ENCODE results near the gene GPRC5A.
A peak's percentile ranks its signal among the peaks of the same experiment; 100 is the strongest.

Gene GPRC5A

GRCh38 chr12:12887471-12887870 lies 3.9 kb upstream of the GPRC5A start:
- no peak for DNase-seq

DNA sequence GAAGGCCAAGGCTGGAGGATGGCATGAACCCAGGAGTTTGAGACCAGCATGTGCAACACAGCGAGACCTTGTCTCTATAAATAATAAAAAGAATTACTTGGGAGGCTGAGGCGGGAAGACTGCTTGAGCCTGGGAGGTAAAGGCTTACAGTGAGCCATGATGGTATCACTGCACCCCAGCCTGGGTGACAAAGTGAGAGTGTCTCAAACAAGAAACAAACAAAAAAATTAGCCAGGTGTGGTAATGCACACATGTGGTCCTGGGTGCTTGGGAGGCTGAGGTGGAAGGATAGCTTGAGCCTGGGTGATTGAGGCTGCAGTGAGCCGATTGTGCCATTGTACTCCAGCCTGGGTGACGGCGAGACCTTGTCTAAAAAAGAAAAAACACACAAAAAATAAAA lies 1.7 kb upstream of the GPRC5A start:
- DNase-seq: no peak

DNA sequence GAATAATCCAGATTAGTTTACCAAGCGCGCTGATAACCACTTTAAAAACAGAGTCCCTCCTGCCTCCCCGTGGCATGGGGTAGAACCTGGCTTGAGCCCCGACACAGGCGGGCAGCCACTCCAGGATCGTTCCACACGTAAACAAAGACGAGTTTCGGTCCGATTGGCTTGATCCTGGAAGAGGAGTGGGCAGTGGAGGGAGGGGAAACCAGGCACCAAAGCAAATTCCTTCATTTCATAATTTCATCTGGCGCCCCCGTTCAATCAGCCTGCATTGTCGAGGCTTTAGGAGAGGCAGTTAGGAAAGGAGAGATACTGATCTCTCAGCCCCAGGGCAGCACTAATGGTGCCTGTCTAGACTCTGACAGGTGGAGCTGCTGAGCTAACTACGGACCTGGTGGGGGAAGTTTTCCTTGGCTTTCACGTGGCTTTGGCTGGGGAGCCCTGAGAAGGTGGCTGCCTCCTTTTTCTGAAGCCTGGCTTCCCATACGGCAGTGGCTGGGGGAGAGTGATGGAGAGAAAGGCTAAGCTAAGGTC lies 751 bp upstream of the GPRC5A start:
- peak; percentile 17 for DNase-seq

GRCh38 chr12:12891881-12892355 lies 556 bp downstream of the GPRC5A start:
- no peak for DNase-seq

DNA sequence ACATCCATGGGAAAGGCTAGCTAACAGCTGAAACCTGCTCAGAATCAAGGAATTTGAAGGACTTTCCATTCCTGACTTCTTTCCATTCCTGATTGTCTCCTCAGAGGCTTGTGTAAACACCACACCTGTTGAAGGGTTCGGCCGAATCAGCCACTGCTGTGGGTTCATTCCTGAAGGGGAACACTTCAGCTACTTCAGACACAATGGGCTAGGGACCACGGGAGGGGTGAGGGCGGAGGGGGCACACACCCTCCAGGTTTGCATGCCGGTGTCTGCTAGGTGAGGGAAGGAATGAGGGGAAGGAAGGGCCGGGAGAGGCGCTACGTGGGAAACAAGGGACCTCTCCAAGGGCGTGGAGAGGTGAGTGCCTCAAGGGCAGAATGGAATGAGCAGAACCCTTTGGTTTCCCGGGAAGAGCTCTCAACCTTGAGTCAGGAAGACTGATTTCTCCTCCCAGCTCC lies 1.3 kb downstream of the GPRC5A start:
- DNase-seq: no peak

- DNase-seq: no peak
Observed at GRCh38 chr12:12893438-12893837, 2.1 kb downstream of the GPRC5A start.

DNA sequence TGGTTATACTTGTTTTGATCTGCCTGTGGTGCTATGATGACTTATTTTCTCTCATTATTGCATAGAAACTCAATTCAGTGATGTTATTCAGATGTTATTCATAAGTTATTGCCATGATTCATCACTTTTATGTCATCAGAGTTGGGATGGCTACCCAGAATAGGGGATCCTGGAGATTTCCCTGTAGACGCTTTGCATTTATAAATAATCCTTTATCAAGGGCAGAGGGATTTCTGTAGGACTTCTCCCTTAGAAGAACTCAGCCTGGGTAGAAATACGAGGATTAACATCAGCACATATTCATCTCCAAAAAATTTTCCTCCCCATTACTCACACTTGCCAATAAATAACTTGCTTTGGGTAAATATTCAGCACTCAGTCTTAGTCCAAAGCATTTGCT lies 4.9 kb downstream of the GPRC5A start:
- DNase-seq: no peak

GRCh38 chr12:12897302-12897701 lies 5.9 kb downstream of the GPRC5A start:
- no peak for DNase-seq

DNA sequence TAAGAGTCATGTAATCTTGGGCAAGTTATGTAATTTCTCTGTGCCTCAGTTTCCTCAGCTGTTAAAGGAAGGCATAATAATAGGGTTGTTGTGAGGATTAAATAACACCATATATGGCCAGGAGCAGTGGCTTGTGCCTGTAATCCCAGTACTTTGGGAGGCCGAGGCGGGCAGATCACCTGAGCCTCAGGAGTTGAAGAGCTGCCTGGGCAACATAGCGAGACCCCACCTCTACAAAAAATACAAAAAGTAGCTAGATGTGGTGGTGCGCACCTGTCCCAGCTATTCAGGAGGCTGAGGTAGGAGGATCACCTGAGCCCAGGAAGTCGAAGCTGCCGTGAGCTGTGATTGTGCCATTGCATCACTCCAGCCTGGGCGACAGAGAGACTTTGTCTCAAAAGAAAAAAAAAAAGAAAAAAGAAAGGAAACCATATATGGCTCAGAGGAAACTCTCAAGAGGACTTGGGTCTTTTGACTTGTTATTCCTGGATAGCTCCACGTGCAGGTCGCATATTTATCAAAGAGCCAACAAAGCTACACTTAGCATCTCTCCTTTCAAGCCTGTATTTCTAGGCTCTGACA lies 6.9 kb downstream of the GPRC5A start:
- DNase-seq: no peak

DNA sequence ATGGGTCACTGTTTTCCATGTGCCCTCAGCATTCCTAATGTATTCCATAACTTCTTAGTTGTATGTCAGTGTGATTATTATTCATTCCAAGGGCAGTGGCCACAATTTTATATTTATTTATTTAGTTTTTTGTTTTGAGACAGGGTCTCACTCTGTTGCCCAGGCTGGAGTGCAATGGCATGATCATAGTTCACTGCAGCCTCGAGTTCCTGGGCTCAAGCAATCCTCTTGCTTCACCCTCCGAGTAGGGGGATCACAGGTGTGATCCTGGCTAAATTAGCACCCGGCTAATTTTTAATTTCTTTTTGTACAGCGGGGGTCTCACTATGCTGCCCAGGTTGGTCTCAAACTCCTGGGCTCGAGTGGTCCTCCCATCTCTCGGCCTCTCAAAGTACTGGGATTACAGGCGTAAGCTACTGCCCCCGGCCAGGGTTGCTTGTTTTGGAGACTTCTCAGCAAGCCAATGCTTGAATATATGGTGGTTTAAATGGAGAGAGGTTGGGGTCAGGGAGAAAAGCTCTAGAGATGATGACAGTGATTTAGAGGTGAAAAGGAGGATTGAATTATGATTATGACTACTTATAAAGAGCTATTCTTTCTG lies 7.6 kb downstream of the GPRC5A start:
- no peak for DNase-seq

DNA sequence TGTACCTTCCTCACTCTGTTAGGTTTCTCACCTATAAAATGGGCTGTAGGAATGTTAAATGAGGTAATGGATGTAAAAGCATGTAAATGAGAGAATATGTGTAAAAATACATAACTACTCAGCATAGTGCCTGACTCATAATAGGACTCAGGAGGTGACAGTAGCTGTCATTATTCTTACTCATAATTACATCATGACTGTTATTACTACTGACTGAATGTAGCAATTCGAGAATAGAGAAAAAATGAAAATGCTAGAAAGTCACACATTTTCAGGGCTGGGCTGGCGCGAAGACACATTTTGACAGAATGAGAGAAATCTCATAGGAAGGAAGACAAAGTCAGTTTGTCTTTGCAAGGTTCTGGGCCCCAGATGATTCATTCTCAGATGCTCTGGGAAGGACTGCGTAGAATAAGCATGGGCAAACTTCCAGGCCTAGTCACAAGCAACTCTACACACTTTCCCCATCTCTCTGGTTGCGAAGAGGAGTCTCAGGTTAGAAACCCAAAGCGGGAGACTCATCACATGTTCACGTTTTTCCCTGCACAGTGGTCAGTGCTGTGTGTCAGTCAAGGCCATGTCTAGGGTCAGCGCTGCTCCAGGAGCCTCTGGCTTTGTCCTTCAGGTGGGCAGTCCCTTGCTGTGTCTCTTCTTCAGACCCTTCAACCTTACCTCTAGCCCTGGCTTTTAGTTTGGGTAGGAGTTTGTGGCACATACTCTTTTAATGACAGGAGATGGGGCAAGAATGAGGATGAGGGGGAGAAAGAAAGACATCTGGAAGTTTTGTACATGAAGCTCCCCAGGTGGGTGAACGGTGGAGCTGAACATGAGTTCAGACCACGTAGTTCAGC lies 8.4 kb downstream of the GPRC5A start:
- DNase-seq: no peak

DNA sequence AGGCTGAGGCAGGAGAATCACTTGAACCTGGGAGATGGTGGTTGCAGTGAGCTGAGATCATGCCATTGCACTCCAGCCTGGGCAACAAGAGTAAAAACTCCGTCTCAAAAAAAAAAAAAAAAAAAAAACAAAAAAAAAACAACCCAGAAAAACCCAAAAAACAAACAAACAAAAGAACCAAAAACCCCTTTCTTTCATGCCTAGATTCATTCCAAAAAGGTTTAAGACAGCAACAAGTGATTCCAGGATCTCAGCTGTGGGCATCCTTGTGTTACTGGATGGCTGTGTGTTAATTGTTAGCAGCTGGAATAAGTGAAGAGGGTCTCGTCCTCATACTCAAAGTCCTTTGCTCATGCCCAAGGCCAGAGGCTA lies 9.4 kb downstream of the GPRC5A start:
- no peak for DNase-seq

DNA sequence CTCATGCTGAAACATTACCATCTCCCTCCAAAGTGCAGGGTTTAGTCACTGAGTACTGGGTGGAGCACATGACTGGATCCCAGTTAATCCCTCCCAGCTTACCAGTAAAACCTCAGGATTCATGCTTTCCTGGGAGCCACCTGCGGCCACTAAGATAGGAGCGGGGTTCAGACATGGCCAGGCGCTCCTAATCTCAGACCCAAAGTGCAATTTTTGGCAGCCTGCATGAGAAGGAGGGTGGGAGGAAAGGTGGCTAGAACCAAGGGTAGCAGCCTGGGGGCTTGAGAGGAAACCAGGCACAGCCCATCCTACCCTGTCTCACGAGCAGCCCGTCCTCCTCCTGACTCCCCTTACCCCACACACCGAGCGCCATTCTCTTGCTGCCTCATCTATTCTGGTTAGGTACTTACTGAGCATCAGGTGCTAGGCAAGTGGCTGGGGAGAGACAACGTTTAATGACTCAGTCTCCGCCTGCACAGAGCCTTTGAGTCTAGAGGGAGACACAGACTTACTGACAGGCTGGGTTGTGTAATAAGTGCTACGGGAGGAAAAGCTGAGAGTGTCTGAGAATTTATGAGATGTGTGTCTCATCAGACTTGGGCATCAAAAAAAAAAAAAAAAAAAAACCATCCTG lies 9.9 kb downstream of the GPRC5A start:
- DNase-seq: no peak

DNA sequence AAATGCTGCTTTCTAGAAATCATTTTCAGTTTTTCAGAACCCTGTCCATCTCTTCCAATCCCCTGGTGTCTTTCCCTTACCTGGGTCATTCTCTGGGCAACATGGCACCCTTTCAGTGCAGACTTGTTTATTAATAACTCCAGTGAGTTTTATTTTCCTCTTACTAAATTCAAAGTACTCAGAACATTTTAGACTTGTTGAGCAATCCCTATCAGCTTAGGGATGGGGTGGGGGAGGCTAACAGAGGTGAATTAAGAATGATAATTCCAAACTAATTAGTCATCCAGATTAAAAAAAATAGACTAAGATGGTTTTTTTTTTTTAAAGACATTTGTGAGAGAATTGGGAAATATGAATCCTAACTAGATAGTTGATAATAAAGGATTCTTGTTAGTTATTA lies 10.7 kb downstream of the GPRC5A start:
- no peak for DNase-seq

GRCh38 chr12:12903642-12904609 lies 12.6 kb downstream of the GPRC5A start:
- DNase-seq: no peak

DNA sequence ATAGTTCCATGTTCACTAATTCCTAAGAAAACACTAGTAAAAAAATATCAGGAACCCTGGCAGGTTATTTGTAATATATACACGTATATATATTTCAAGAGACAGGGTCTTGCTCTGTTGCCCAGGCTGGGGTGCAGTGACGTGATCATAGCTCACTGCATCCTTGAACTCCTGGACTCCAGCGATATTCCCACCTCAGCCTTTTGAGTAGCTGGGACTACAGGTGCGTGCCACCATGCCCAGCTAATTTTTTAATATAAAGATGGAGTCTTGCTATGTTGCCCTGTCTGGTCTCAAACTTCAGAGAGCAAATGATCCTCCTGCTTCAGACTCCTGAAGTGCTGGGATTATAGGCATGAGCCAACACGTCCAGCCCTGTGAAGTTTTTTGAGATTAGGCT lies 16.2 kb downstream of the GPRC5A start:
- DNase-seq: no peak

DNA sequence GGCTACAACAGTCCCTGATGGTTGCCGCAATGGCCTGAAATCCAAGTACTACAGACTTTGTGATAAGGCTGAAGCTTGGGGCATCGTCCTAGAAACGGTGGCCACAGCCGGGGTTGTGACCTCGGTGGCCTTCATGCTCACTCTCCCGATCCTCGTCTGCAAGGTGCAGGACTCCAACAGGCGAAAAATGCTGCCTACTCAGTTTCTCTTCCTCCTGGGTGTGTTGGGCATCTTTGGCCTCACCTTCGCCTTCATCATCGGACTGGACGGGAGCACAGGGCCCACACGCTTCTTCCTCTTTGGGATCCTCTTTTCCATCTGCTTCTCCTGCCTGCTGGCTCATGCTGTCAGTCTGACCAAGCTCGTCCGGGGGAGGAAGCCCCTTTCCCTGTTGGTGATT lies 16.9 kb downstream of the GPRC5A start:
- no peak for DNase-seq

GRCh38 chr12:12908711-12909110 lies 17.3 kb downstream of the GPRC5A start:
- no peak for DNase-seq

GRCh38 chr12:12909228-12909994 lies 18.0 kb downstream of the GPRC5A start:
- no peak for DNase-seq

DNA sequence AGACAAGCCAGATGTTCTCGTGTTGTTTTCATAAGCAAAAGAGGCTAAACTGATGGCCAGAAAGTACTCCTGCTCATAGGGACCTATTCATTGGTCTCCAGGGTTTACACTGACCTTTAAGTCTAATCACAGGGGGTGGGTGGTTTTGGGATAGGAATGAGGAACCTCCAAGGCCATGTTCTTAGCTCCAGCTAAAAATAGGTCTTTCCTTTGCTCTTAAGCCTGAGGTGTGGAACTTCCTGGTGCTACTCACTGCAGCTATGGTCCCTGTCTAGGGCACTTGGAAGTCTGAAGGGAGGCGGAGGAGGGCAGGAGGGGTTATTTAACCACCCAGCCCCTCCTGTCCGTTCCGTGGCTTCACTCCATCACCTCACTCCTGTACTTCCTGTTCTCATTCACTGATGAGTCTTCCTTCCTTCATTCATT lies 18.6 kb downstream of the GPRC5A start:
- DNase-seq: no peak

- DNase-seq: no peak
Observed at GRCh38 chr12:12912711-12913110, 21.3 kb downstream of the GPRC5A start.
